ENCODE measurements around the gene GLT8D2.

GLT8D2 gene

DNA sequence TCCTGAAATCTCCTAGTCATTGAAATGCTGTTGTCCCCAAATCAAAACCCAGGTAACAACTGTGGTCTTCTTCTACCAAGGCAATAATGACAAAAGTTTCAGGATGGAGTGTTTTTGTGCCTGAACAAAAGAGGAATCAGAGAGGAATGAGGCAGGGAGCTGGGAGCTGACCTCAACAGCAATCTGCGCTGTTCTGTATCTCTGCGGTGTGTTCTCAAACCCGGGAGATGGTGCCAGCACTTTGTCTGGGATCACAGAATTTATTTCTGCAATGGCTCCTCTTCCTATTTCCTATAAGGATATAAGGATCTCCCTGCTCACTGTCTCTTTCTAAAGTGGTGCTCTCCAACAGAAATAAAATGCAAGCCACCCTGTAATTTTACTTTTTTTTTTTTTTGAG lies 449 bp upstream of the GLT8D2 start:
- H3K4me2 ChIP-seq (ENCODE audit: low read length) = no peak overlapping the region
- H3K36me3 ChIP-seq (ENCODE audit: control insufficient read depth, low read length) = no peaks in the 10 kb centered on the region
- H3K9me3 ChIP-seq (ENCODE audit: control insufficient read depth, insufficient read depth, low read length) = no peaks in the 10 kb centered on the region
- no peak overlapping the region for H3K4me3 ChIP-seq (ENCODE audit: low read length)
- peaks cover 30% of the 10 kb centered on the region for H3K27me3 ChIP-seq (ENCODE audit: control insufficient read depth, low read length)
- H3K79me2 ChIP-seq (ENCODE audit: control insufficient read depth, low read length) = no peaks in the 10 kb centered on the region
- peaks cover 1% of the 10 kb centered on the region; the same call in 1 of the 2 replicates for H3K4me1 ChIP-seq (ENCODE audit: control insufficient read depth, low read length)
- H3K27ac ChIP-seq (ENCODE audit: low read depth, low read length) = no peak overlapping the region
- TF ChIP-seq EZH2phosphoT487 (IDR thresholded peaks at IDR 0.05; ENCODE audit: borderline replicate concordance, low read length) = no peak
- TF ChIP-seq, protein P1, sequence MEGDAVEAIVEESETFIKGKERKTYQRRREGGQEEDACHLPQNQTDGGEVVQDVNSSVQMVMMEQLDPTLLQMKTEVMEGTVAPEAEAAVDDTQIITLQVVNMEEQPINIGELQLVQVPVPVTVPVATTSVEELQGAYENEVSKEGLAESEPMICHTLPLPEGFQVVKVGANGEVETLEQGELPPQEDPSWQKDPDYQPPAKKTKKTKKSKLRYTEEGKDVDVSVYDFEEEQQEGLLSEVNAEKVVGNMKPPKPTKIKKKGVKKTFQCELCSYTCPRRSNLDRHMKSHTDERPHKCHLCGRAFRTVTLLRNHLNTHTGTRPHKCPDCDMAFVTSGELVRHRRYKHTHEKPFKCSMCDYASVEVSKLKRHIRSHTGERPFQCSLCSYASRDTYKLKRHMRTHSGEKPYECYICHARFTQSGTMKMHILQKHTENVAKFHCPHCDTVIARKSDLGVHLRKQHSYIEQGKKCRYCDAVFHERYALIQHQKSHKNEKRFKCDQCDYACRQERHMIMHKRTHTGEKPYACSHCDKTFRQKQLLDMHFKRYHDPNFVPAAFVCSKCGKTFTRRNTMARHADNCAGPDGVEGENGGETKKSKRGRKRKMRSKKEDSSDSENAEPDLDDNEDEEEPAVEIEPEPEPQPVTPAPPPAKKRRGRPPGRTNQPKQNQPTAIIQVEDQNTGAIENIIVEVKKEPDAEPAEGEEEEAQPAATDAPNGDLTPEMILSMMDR (IDR thresholded peaks at IDR 0.05; ENCODE audit: low read depth, low read length, poor library complexity, severe bottlenecking) = no peak
- H3K9me2 ChIP-seq (replicated peaks; ENCODE audit: control insufficient read depth, low read length) = no peaks in the 10 kb centered on the region
- no peaks in the 10 kb centered on the region for H4K20me1 ChIP-seq (ENCODE audit: control insufficient read depth, insufficient read depth, low read depth, low read length)
- no peaks in the 10 kb centered on the region for H3F3A ChIP-seq (ENCODE audit: control insufficient read depth, insufficient read depth)

DNA sequence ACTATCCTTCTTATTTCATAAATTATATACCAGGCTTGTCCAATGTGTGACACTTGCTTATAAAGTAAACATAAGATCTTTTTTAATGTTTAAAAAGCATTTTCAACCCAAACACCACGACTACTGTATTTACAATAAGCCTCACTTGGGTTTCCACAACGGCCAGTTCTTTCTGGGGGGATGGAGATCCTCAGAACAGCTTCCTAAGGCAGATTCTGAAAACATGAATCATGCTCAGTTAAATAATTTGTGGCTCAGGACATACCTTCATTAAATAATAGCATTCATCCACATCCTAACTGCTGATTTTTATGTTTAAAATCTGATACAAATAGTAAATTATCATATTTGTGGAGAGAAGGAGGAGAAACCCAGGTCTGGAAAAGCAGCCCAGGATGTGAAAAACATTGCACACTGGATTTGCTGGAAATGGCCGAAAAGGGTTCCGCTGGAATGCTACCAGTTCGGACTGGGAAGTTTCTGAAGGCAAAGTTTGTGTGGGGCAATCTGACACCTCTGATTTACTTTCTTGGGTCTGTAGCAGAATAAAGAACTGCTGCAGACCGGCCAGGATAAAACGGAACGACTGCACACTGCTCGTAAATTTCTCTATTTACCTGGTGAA lies 597 bp downstream of the GLT8D2 start:
- Histone ChIP-seq H3K4me1 (ENCODE audit: control insufficient read depth, low read length) (peaks cover 7% of the 10 kb centered on the region), H3K79me2 (ENCODE audit: control insufficient read depth, low read length) (no peaks in the 10 kb centered on the region), H3K27me3 (ENCODE audit: control insufficient read depth, low read length) (peaks cover 23% of the 10 kb centered on the region), H3K9me2 (replicated peaks; ENCODE audit: control insufficient read depth, low read length) (no peaks in the 10 kb centered on the region), H3F3A (ENCODE audit: control insufficient read depth, insufficient read depth) (no peaks in the 10 kb centered on the region), H3K27ac (ENCODE audit: low read depth, low read length) (no peak overlapping the region), H3K36me3 (ENCODE audit: control insufficient read depth, low read length) (no peaks in the 10 kb centered on the region), H3K9me3 (ENCODE audit: control insufficient read depth, insufficient read depth, low read length) (no peaks in the 10 kb centered on the region), H3K4me3 (ENCODE audit: low read length) (no peak overlapping the region), H4K20me1 (ENCODE audit: control insufficient read depth, insufficient read depth, low read depth, low read length) (no peaks in the 10 kb centered on the region), H3K4me2 (ENCODE audit: low read length) (no peak overlapping the region)
- no peak for TF ChIP-seq EZH2phosphoT487 (IDR thresholded peaks at IDR 0.05; ENCODE audit: borderline replicate concordance, low read length)
- TF ChIP-seq, protein P1 (IDR thresholded peaks at IDR 0.05; ENCODE audit: low read depth, low read length, poor library complexity, severe bottlenecking) = no peak

- H3K4me2 ChIP-seq (ENCODE audit: low read length) = no peak overlapping the region
- no peak overlapping the region for H3K4me3 ChIP-seq (ENCODE audit: low read length)
- H3K9me3 ChIP-seq (ENCODE audit: control insufficient read depth, insufficient read depth, low read length) = no peaks in the 10 kb centered on the region
- no peaks in the 10 kb centered on the region for H3F3A ChIP-seq (ENCODE audit: control insufficient read depth, insufficient read depth)
- H3K4me1 ChIP-seq (ENCODE audit: control insufficient read depth, low read length) = peaks cover 7% of the 10 kb centered on the region
- no peak for TF ChIP-seq EZH2phosphoT487 (IDR thresholded peaks at IDR 0.05; ENCODE audit: borderline replicate concordance, low read length)
- TF ChIP-seq, protein P1 (IDR thresholded peaks at IDR 0.05; ENCODE audit: low read depth, low read length, poor library complexity, severe bottlenecking) = no peak
- H3K27me3 ChIP-seq (ENCODE audit: control insufficient read depth, low read length) = peaks cover 23% of the 10 kb centered on the region
- no peaks in the 10 kb centered on the region for H3K79me2 ChIP-seq (ENCODE audit: control insufficient read depth, low read length)
- H3K36me3 ChIP-seq (ENCODE audit: control insufficient read depth, low read length) = no peaks in the 10 kb centered on the region
- no peak overlapping the region for H3K27ac ChIP-seq (ENCODE audit: low read depth, low read length)
- no peaks in the 10 kb centered on the region for H3K9me2 ChIP-seq (replicated peaks; ENCODE audit: control insufficient read depth, low read length)
- H4K20me1 ChIP-seq (ENCODE audit: control insufficient read depth, insufficient read depth, low read depth, low read length) = no peaks in the 10 kb centered on the region
These were observed 1.2 kb downstream of the GLT8D2 start for GRCh38 chr12:104048811-104049210.

All from DOHH2 (cell line).